K562 (cell line): ENCODE measurements around the gene KIF26A. TPM values are rescaled to one million over a fixed set of nuclear protein-coding genes. Genes with fewer than 3 reads are reported as not detected.

ENCODE experiments used
- ATAC-seq: fragments of 200-7000 bp; cut with Tn5 transposase; 3 replicates; pipeline ENCODE4 v1.9.1; 2020; ENCODE audit warnings: moderate library complexity
- BruUV-seq: library from RNA; stranded (reverse); fragments of 400-500 nt; replicated peaks from 2 replicates; lab custom pipeline; 2021; lab: Mats Ljungman, UMichigan
- CTCF ChIA-PET: fragments of 300-600 bp; formaldehyde crosslinking; extraction: SDS; loops from one replicate; lab custom pipeline; 2021; ENCODE audit warnings: low intra/inter-chr PET ratio; lab: Yijun Ruan, JAX
- POLR2A ChIA-PET: fragments of 300-600, 350-650 bp; sonication (Branson Sonifier 250); formaldehyde crosslinking; extraction: SDS; loops from one replicate; lab custom pipeline; 2021; ENCODE audit warnings: antibody characterized with exemption, inconsistent platforms; lab: Yijun Ruan, JAX
- DNase-seq, 4 experiments: peaks; one replicate each; pipeline versions ENCODE4 v3.0.0 to v3.0.0-alpha.2; 2011 to 2018; ENCODE audit warnings: low spot score in 3 of 4, mixed read lengths in 3 of 4; ENCODE audit errors: extremely low read depth in 1 of 4
- FAIRE-seq: peaks from 2 replicates; lab custom pipeline; 2011; peaks lifted over from hg19 to GRCh38; lab: Jason Lieb, UNC
- H2AFZ ChIP-seq: 2 replicates; pipeline ENCODE4 v1.6.0; 2011; ENCODE audit warnings: low read depth, low read length, control low read depth, inconsistent platforms
- H3K27ac ChIP-seq: fragments of 200-600 bp; 3 replicates; pipeline ENCODE4 v1.8.0; 2011; ENCODE audit warnings: low read depth, mild to moderate bottlenecking, control low read depth, inconsistent platforms, low read length, moderate library complexity, mixed read lengths; ENCODE audit errors: extremely low read depth
- H3K27me3 ChIP-seq, 2 experiments: fragments of 300-600 bp in 1 of 2; 2 replicates in 1 of 2; 3 replicates in 1 of 2; pipeline versions ENCODE4 v1.6.0 to v1.8.0; 2011; ENCODE audit warnings: inconsistent platforms in 2 of 2, low read length in 2 of 2, mild to moderate bottlenecking in 1 of 2, mixed read lengths in 1 of 2, moderate library complexity in 1 of 2; ENCODE audit not compliant: control insufficient read depth in 2 of 2, insufficient read depth in 2 of 2
- H3K36me3 ChIP-seq: fragments of 300-600 bp; 3 replicates; pipeline ENCODE4 v1.8.0; 2011; ENCODE audit warnings: mild to moderate bottlenecking, low read length, inconsistent platforms; ENCODE audit not compliant: control insufficient read depth, insufficient read depth
- H3K4me1 ChIP-seq, 2 experiments: fragments of 200-600 bp in 1 of 2; replicated peaks in 1 of 2; 2 replicates in 1 of 2; 3 replicates in 1 of 2; pipeline versions ENCODE4 v1.5.1 to v1.8.0; 2011; ENCODE audit warnings: inconsistent platforms in 2 of 2, low read length in 2 of 2, mild to moderate bottlenecking in 1 of 2, mixed read lengths in 1 of 2, moderate library complexity in 1 of 2; ENCODE audit not compliant: control insufficient read depth in 2 of 2, insufficient read depth in 2 of 2
- H3K4me2 ChIP-seq: 2 replicates; pipeline ENCODE4 v1.6.1; 2011; ENCODE audit warnings: low read length, control low read depth, inconsistent platforms, mixed read lengths; ENCODE audit not compliant: insufficient read depth
- H3K4me3 ChIP-seq: fragments of 200-600 bp; sonication (generic), shearing (Covaris generic); 2 replicates; pipeline ENCODE4 v1.5.1; 2016; ENCODE audit warnings: control low read depth, inconsistent platforms
- H3K79me2 ChIP-seq: fragments of 200-600 bp; 3 replicates; pipeline ENCODE4 v1.8.0; 2011; ENCODE audit warnings: low read length, inconsistent platforms; ENCODE audit not compliant: control insufficient read depth, insufficient read depth
- H3K9ac ChIP-seq, 2 experiments: 2 replicates each; pipeline versions ENCODE4 v1.6.0 to v1.6.1; 2011; ENCODE audit warnings: low read depth in 2 of 2, low read length in 2 of 2, control low read depth in 1 of 2, inconsistent platforms in 1 of 2, mild to moderate bottlenecking in 1 of 2, mixed read lengths in 1 of 2; ENCODE audit not compliant: insufficient read depth in 1 of 2
- H3K9me1 ChIP-seq: one replicate; pipeline ENCODE4 v1.6.0; 2011; ENCODE audit warnings: inconsistent platforms, mild to moderate bottlenecking, low read length, moderate library complexity; ENCODE audit not compliant: control insufficient read depth, insufficient read depth
- H3K9me3 ChIP-seq: replicated peaks from 2 replicates; pipeline ENCODE4 v1.5.1; 2011; ENCODE audit warnings: low read depth, low read length, inconsistent platforms; ENCODE audit not compliant: control insufficient read depth, insufficient read depth
- H4K20me1 ChIP-seq: replicated peaks from 2 replicates; pipeline ENCODE4 v1.6.1; 2011; ENCODE audit warnings: low read length, inconsistent platforms, mixed read lengths; ENCODE audit not compliant: control insufficient read depth, insufficient read depth
- ESRRA ChIP-seq: fragments of 450-650 bp; IDR thresholded peaks from 2 replicates; pipeline ENCODE4 v1.6.1; 2014; ENCODE audit warnings: low read depth, mild to moderate bottlenecking, moderate library complexity, borderline replicate concordance
- FOSL1 ChIP-seq: fragments of 200-800 bp; sonication (Bioruptor generic); conservative IDR thresholded peaks from 2 replicates; pipeline ENCODE4 v1.6.1; 2016; ENCODE audit warnings: missing genetic modification characterization, missing compliant biosample characterization
- PHTF2 ChIP-seq: fragments of 250-450 bp; sonication (Bioruptor Pico); IDR thresholded peaks from 2 replicates; pipeline ENCODE4 v1.5.0; 2021; ENCODE audit warnings: mild to moderate bottlenecking
- TCFL5 ChIP-seq: fragments of 250-450 bp; sonication (Bioruptor Pico); conservative IDR thresholded peaks from 2 replicates; pipeline ENCODE4 v1.6.1; 2021; ENCODE audit warnings: mild to moderate bottlenecking, moderate library complexity, matching md5 sums
- ZNF124 ChIP-seq: sonication (generic); formaldehyde crosslinking; IDR thresholded peaks from 2 replicates; pipeline ENCODE4 v1.8.1; 2022; ENCODE audit warnings: missing genetic modification reagents
- WGBS: fragments of 100-300 bp; shearing (Covaris generic); methylation state at CpG from one replicate; pipeline ENCODE4 v1.1.6; 2016; ENCODE audit warnings: low coverage, mixed read lengths; ENCODE audit not compliant: insufficient coverage; ENCODE audit errors: missing lambda C conversion rate; 5-methylcytosine and 5-hydroxymethylcytosine counted together
- in situ Hi-C: fragments of 300-500 bp; cut with MboI; formaldehyde crosslinking; loops from 4 replicates; pipeline ENCODE4 v1.15.0; 2018; ENCODE audit warnings: inconsistent platforms, mixed read lengths
- intact Hi-C: fragments of 100-400 bp; cut with micrococcal nuclease; formaldehyde crosslinking; loops from 2 replicates; pipeline ENCODE4 v1.14.2; 2022
- polyA plus RNA-seq, 8 experiments: library from polyadenylated mRNA; depleted of rRNA in 4 of 8; stranded (reverse) in 5 of 8; unstranded in 3 of 8; fragments of >200 nt; fragmentation: Nextera tagmentation in 2 of 8; fragmentation: Illumina TruSeq in 1 of 8; extraction: Ambion mirVana in 2 of 8; extraction: Trizol in 1 of 8; gene quantifications; 2 replicates each; pipeline versions ENCODE4 v1.2.1 to v1.2.3, GENCODE V29; 2011 to 2014; ENCODE audit warnings: inconsistent platforms in 1 of 8, missing spikeins in 1 of 8
- total RNA-seq, 7 experiments: library from RNA; depleted of rRNA in 6 of 7; stranded (reverse); fragments of >200 nt in 6 of 7; fragmentation: Illumina TruSeq in 2 of 7; extraction: Trizol in 2 of 7; gene quantifications; 2 replicates each; pipeline versions ENCODE4 v1.2.1 to v1.2.3, GENCODE V29; 2011 to 2021; ENCODE audit warnings: low replicate concordance in 1 of 7
- TF ChIP-seq, protein P1 (sequence below): sonication (generic); formaldehyde crosslinking; IDR thresholded peaks from 2 replicates; pipeline ENCODE4 v1.8.0; 2022; ENCODE audit warnings: mild to moderate bottlenecking, missing genetic modification reagents
- TF ChIP-seq, protein P2 (sequence below): fragments of 450-650 bp; formaldehyde crosslinking; IDR thresholded peaks from 2 replicates; pipeline ENCODE4 v1.4.0; 2020; ENCODE audit warnings: mild to moderate bottlenecking, moderate library complexity

KIF26A gene
- total and polyA plus RNA-seq, 9 of the 15 experiments (the other 6 are each of a cell fraction or from before 2014, with no cell fraction given), result 0.04 TPM; not detected in 8

DNA sequence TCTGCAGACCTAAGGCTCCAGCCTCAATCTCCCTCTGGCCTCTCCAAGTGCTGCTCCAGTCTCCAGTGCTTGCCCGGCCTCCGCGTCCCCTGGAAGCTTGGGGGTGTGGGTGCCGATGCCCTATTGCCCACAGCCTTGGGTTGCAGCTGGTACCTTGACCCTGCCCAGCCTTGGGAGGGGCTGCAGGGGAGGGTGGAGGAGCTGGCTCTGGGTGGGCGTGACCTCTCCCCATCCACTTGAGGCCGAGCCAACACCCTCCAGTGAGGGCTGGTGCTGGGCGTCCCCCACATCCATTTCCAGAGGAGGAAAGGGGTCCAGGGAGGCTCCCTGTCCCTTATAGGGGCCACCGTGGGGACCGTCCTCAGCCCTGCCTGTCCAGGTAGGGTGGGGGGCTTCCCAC, 24.1 kb downstream of the KIF26A start:
- Histone ChIP-seq H3K4me1 (peaks cover 2 to 36% of the 10 kb centered on the region in 2 experiments; a peak in 3 of 5 replicates), H3K9ac (no peak overlapping the region), H3K36me3 (no peaks in the 10 kb centered on the region), H4K20me1 (peaks cover 10% of the 10 kb centered on the region), H2AFZ (no peak overlapping the region), H3K79me2 (no peaks in the 10 kb centered on the region), H3K27ac (no peak overlapping the region)
- no peak for ATAC-seq
- BruUV-seq, result no TSS peak
- CTCF ChIA-PET, result no interaction called here
- intact Hi-C loops, result no loop called here
- TF ChIP-seq, protein P1, sequence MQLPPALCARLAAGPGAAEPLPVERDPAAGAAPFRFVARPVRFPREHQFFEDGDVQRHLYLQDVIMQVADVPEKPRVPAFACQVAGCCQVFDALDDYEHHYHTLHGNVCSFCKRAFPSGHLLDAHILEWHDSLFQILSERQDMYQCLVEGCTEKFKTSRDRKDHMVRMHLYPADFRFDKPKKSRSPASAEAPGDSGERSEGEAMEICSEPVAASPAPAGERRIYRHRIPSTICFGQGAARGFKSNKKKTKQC (CRISPR knock-in tag), result no peak
- TF ChIP-seq PHTF2 (CRISPR knock-in tag) (no peak), ESRRA (no peak), TCFL5 (CRISPR knock-in tag) (no peak), ZNF124 (CRISPR knock-in tag) (no peak), FOSL1 (tag) (no peak)
- TF ChIP-seq, protein P2, sequence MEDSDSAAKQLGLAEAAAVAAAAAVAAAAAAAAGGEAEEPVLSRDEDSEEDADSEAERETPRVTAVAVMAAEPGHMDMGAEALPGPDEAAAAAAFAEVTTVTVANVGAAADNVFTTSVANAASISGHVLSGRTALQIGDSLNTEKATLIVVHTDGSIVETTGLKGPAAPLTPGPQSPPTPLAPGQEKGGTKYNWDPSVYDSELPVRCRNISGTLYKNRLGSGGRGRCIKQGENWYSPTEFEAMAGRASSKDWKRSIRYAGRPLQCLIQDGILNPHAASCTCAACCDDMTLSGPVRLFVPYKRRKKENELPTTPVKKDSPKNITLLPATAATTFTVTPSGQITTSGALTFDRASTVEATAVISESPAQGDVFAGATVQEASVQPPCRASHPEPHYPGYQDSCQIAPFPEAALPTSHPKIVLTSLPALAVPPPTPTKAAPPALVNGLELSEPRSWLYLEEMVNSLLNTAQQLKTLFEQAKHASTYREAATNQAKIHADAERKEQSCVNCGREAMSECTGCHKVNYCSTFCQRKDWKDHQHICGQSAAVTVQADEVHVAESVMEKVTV (CRISPR knock-in tag), result no peak
- TF ChIP-seq, all 486 proteins: peak for 0
- H3K27me3 ChIP-seq, result no peaks in the 10 kb centered on the region; a peak in 1 of 5 replicates
- H3K9me3 ChIP-seq, result no peaks in the 10 kb centered on the region
- no peak overlapping the region for H3K4me2 ChIP-seq
- WGBS, result 23% methylated on average over 8 of the region's 9 CpGs
- no peak for FAIRE-seq
- no peaks in the 10 kb centered on the region for H3K9me1 ChIP-seq
- no peak overlapping the region for H3K4me3 ChIP-seq
- in situ Hi-C loops, result no loop called here
- DNase-seq, result no peak
- POLR2A ChIA-PET, result no interaction called here
